Adrenal gland (tissue), 5 donors: ENCODE results near the gene BAAT.

Experiments
- POLR2A ChIP-seq, 2 donors: fragments of 450-650 bp; IDR thresholded peaks; one replicate each; pipeline ENCODE4 v1.6.1; 2017; ENCODE audit warnings: antibody characterized with exemption in 2 of 2, mild to moderate bottlenecking in 2 of 2, moderate library complexity in 1 of 2
- TF ChIP-seq, protein P1 (sequence below), 6 experiments: fragments of 450-650 bp in 4 of 6; fragments of 200-600 bp in 2 of 6; sonication (generic) in 1 of 6; IDR thresholded peaks; 1 replicate in 5 of 6; 2 replicates in 1 of 6; pipeline versions ENCODE4 v1.5.1 to v1.8.0; 2016 to 2021; ENCODE audit warnings: antibody characterized with exemption in 6 of 6, mild to moderate bottlenecking in 2 of 6, moderate library complexity in 1 of 6
- donor health status: DM: no; HTN: no; CAD: no.

DNA sequence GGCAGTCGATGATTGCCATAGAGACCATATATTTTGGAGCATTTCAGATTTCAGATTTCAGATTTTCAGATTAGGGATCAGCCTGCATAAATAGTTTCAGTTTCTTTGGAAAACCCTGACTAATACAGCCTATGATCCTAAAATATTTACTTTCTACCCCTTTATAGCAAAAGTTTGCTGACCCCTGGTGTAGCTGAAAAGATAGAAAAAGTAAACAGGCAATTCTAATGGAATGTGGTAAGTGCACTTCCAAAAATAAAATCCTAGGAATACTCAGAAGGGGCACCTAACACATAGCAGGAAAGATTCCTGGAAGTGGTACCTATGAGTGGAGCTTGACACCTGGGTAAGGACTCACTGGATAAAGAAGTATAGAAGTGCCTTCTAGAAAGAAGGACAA lies 34.5 kb downstream of the BAAT start:
- TF ChIP-seq, protein P1, sequence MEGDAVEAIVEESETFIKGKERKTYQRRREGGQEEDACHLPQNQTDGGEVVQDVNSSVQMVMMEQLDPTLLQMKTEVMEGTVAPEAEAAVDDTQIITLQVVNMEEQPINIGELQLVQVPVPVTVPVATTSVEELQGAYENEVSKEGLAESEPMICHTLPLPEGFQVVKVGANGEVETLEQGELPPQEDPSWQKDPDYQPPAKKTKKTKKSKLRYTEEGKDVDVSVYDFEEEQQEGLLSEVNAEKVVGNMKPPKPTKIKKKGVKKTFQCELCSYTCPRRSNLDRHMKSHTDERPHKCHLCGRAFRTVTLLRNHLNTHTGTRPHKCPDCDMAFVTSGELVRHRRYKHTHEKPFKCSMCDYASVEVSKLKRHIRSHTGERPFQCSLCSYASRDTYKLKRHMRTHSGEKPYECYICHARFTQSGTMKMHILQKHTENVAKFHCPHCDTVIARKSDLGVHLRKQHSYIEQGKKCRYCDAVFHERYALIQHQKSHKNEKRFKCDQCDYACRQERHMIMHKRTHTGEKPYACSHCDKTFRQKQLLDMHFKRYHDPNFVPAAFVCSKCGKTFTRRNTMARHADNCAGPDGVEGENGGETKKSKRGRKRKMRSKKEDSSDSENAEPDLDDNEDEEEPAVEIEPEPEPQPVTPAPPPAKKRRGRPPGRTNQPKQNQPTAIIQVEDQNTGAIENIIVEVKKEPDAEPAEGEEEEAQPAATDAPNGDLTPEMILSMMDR (IDR thresholded peaks at IDR 0.05): no peak
- TF ChIP-seq POLR2A (IDR thresholded peaks at IDR 0.05): no peak
